Transverse colon (tissue), 4 donors: ENCODE results near the gene SMAD9. TPM values are rescaled to one million over a fixed set of nuclear protein-coding genes. Genes with fewer than 3 reads are reported as not detected.

Source experiments
- DNase-seq: peaks from one replicate; pipeline ENCODE4 v3.0.0-alpha.2; 2019
- H3K27ac ChIP-seq, 4 donors: fragments of 200-600 bp; sonication (generic); 2 replicates each; pipeline ENCODE4 v1.5.1; 2016 to 2018; ENCODE audit warnings: inconsistent platforms in 4 of 4
- H3K27me3 ChIP-seq: fragments of 200-600 bp; sonication (generic); 2 replicates; pipeline ENCODE4 v1.5.1; 2017; ENCODE audit warnings: inconsistent platforms
- H3K36me3 ChIP-seq, 4 donors: fragments of 200-600 bp; sonication (generic); 2 replicates each; pipeline ENCODE4 v1.5.1; 2017 to 2019; ENCODE audit warnings: inconsistent platforms in 4 of 4
- H3K4me1 ChIP-seq, 4 donors: fragments of 200-600 bp; sonication (generic); 2 replicates each; pipeline ENCODE4 v1.5.1; 2017 to 2020; ENCODE audit warnings: inconsistent platforms in 4 of 4
- H3K4me3 ChIP-seq, 4 donors: fragments of 200-600 bp; sonication (generic); 1 replicate in 1 of 4; 2 replicates in 3 of 4; pipeline versions ENCODE4 v1.5.1 to v1.6.1; 2017 to 2019; ENCODE audit warnings: inconsistent platforms in 4 of 4
- H3K9me3 ChIP-seq, 2 donors: fragments of 200-600 bp; sonication (generic); 2 replicates each; pipeline ENCODE4 v1.5.1; 2017 to 2019; ENCODE audit warnings: inconsistent platforms in 2 of 2
- EP300 ChIP-seq: sonication (generic); formaldehyde crosslinking; IDR thresholded peaks from one replicate; pipeline ENCODE4 v1.6.1; 2017; ENCODE audit warnings: antibody characterized with exemption, low read depth
- POLR2A ChIP-seq: fragments of 450-650 bp; IDR thresholded peaks from one replicate; pipeline ENCODE4 v1.6.1; 2016; ENCODE audit warnings: antibody characterized with exemption, mild to moderate bottlenecking, moderate library complexity
- POLR2AphosphoS5 ChIP-seq, 3 donors: sonication (generic); formaldehyde crosslinking; IDR thresholded peaks; one replicate each; pipeline ENCODE4 v1.6.1; 2016; ENCODE audit warnings: antibody characterized with exemption in 3 of 3
- WGBS, 2 donors: methylation state at CpG; one replicate each; pipeline ENCODE4 v1.1.5; 2018; ENCODE audit warnings: low coverage in 1 of 2; 5-methylcytosine and 5-hydroxymethylcytosine counted together
- in situ Hi-C, 4 donors: fragments of 200-750 bp; cut with MboI; loops; one replicate each; pipeline versions ENCODE4 v1.15.0 to v1.15.1; 2017; ENCODE audit warnings: low sequenced_read_pairs in 3 of 4, low pct_ligation_motif_present in 1 of 4, low pct_unique_long_range_greater_than_20kb in 1 of 4
- intact Hi-C: fragments of 100-400 bp; cut with DNase I; formaldehyde crosslinking; loops from one replicate; pipeline ENCODE4 v1.15.1; 2023; ENCODE audit warnings: low total_unique reads
- total RNA-seq, 4 donors: library from RNA; depleted of rRNA; stranded (reverse); fragments of >200 nt; gene quantifications; one replicate each; pipeline ENCODE4 v1.1.0, GENCODE V29; 2016
- TF ChIP-seq, protein P1 (sequence below), 5 experiments: fragments of 200-600 bp in 3 of 5; fragments of 450-650 bp in 2 of 5; sonication (generic) in 3 of 5; IDR thresholded peaks; 1 replicate in 2 of 5; 2 replicates in 3 of 5; pipeline ENCODE4 v1.5.1; 2016 to 2017; ENCODE audit warnings: antibody characterized with exemption in 5 of 5, inconsistent platforms in 3 of 5, mild to moderate bottlenecking in 2 of 5, moderate library complexity in 1 of 5

Gene SMAD9
- total RNA-seq, 4 donors from 2014 or later: 4.0 to 19.8 (median 9.8) TPM

DNA sequence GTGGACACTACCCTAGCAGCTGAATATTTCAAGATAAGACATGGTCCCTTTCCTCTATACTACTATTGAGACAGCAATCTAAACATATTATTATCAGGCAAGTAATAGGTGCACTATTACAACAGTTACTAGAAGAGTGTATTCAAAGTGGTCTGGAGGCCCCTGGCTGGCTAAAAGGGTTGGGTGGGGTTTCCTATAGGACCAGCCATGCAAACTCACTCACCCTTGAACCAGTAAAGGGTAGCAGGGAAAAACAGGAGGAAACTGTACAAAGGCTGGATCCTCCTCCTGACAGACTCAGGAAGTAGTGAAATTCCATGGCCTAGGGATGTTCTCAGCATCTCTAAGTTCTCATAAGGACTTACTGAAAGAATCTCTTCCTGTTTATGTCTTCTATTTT is 7.7 kb downstream of the SMAD9 start:
- Histone ChIP-seq H3K36me3 (no peaks in the 10 kb centered on the region), H3K4me3 (no peak overlapping the region), H3K4me1 (peaks cover 0 to 15% (median 4%) of the 10 kb centered on the region in 4 donors), H3K9me3 (no peaks in the 10 kb centered on the region), H3K27me3 (no peaks in the 10 kb centered on the region), H3K27ac (no peak overlapping the region)
- intact Hi-C loops: no loop called here
- no peak for DNase-seq
- TF ChIP-seq, protein P1, sequence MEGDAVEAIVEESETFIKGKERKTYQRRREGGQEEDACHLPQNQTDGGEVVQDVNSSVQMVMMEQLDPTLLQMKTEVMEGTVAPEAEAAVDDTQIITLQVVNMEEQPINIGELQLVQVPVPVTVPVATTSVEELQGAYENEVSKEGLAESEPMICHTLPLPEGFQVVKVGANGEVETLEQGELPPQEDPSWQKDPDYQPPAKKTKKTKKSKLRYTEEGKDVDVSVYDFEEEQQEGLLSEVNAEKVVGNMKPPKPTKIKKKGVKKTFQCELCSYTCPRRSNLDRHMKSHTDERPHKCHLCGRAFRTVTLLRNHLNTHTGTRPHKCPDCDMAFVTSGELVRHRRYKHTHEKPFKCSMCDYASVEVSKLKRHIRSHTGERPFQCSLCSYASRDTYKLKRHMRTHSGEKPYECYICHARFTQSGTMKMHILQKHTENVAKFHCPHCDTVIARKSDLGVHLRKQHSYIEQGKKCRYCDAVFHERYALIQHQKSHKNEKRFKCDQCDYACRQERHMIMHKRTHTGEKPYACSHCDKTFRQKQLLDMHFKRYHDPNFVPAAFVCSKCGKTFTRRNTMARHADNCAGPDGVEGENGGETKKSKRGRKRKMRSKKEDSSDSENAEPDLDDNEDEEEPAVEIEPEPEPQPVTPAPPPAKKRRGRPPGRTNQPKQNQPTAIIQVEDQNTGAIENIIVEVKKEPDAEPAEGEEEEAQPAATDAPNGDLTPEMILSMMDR (IDR thresholded peaks at IDR 0.05): no peak
- TF ChIP-seq POLR2AphosphoS5 (IDR thresholded peaks at IDR 0.05) (no peak), POLR2A (no peak), EP300 (no peak)
- in situ Hi-C loops: no loop called here

DNA sequence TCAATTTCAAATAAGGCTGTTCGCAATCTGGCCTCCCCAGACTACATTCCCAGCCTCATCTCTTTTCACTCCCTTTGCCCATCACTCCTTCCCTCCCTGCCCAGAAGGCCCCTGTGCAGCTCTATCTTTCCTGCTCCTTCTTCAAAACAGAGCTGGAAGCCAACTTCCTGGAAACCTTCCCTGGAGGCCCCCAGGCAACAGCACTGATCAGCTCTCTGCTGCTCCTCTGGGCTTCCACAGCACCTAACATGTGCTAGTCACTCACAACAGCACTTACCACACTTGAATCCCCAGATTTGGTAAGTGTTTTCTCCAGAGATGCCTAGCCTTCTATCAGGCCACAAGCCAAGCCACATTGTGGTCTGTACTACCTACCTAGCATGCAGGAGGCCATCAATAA is 9.5 kb downstream of the SMAD9 start:
- Histone ChIP-seq H3K4me3 (no peak overlapping the region), H3K36me3 (no peaks in the 10 kb centered on the region), H3K27ac (no peak overlapping the region), H3K4me1 (peaks cover 0 to 3% (median 0%) of the 10 kb centered on the region in 4 donors), H3K9me3 (no peaks in the 10 kb centered on the region), H3K27me3 (no peaks in the 10 kb centered on the region)
- no peak for DNase-seq
- intact Hi-C loops (no loop called here), in situ Hi-C loops (no loop called here)
- no peak for TF ChIP-seq POLR2A
- WGBS, 2 donors: 100% methylated on average over 1 of the region's 1 CpG; no CpG with 5 or more reads in 1 of the 2 donors

DNA sequence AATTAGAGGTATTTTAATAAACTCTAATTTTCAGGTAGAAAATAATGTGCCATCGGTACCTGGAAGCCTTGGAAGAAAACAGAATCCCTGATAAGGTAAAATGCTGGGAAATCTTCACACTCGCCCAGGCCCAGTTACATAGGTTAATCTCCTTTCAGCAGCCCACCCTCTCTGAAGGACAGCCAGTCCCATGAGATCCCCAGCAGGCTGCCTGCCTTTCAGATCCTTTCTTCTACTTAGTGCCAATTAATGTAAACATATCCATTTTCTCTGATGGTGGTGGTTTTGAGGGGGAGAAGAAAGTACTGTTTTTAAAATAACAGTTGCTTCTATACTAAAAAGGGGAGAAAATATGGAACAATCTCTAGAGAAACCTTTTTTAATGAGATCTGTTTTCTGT is 12.2 kb downstream of the SMAD9 start:
- H3K4me3 ChIP-seq: no peak overlapping the region
- intact Hi-C loops (no loop called here), in situ Hi-C loops (no loop called here)
- H3K27ac ChIP-seq: no peak overlapping the region
- no peaks in the 10 kb centered on the region for H3K36me3 ChIP-seq
- H3K4me1 ChIP-seq: peaks cover 0 to 4% (median 0%) of the 10 kb centered on the region in 4 donors
- 88 to 91% methylated on average over 2 of the region's 2 CpGs for WGBS, 2 donors
- DNase-seq: no peak
- no peaks in the 10 kb centered on the region for H3K27me3 ChIP-seq
- no peak for TF ChIP-seq POLR2A
- TF ChIP-seq, protein P1 (IDR thresholded peaks at IDR 0.05): no peak
- no peaks in the 10 kb centered on the region for H3K9me3 ChIP-seq

DNA sequence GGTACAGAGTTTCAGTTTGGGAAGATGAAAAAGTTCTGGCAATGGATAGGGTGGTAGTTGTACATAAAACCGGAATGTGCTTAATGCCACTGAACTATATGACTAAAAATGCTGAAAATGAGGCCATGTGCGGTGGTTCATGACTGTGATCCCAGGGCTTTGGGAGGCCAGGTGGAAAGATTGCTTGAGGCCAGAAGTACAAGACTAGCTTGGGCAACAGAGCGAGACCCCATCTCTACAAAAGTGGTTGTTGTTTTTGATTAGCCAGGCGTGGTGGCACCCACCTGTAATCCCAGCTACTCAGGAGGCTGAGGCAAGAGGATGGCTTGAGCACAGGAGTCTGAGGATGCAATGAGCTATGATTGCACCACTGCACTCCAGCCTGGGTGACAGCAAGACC is 12.8 kb downstream of the SMAD9 start:
- TF ChIP-seq, protein P1 (IDR thresholded peaks at IDR 0.05): no peak
- TF ChIP-seq POLR2AphosphoS5 (IDR thresholded peaks at IDR 0.05): no peak
- no peak for TF ChIP-seq POLR2A
- no peak for TF ChIP-seq EP300
- 83 to 85% methylated on average over 2 to 4 of the region's 4 CpGs for WGBS, 2 donors
- DNase-seq: no peak
- Histone ChIP-seq H3K4me1 (peaks cover 0 to 4% (median 0%) of the 10 kb centered on the region in 4 donors), H3K27me3 (no peaks in the 10 kb centered on the region), H3K9me3 (no peaks in the 10 kb centered on the region), H3K4me3 (no peak overlapping the region), H3K36me3 (no peaks in the 10 kb centered on the region), H3K27ac (no peak overlapping the region)
- intact Hi-C loops (no loop called here), in situ Hi-C loops (no loop called here)

DNA sequence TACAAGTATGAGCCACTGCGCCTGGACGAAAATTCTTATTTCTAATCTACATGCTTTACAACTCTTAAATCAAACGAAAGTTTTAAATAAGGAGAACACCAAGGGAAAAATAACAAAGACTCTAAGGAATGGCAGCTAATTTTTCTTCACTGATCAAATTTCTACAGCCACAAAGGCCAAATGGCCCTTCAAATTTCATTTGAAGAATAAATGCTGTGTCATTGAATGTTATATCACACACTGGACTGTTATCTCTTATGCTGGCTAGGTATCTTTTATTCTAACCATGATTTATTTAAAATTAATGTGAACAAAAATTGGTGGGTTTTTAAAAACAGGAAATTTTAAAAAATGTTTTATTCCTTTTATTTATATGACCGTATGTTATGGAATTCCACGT is 14.1 kb downstream of the SMAD9 start:
- Histone ChIP-seq H3K27me3 (no peaks in the 10 kb centered on the region), H3K4me3 (no peak overlapping the region), H3K4me1 (peaks cover 0 to 4% (median 0%) of the 10 kb centered on the region in 4 donors), H3K9me3 (no peaks in the 10 kb centered on the region), H3K36me3 (no peaks in the 10 kb centered on the region), H3K27ac (no peak overlapping the region)
- WGBS, 2 donors: 91 to 92% methylated on average over 5 of the region's 5 CpGs
- TF ChIP-seq POLR2A (no peak), EP300 (no peak), POLR2AphosphoS5 (IDR thresholded peaks at IDR 0.05) (no peak)
- TF ChIP-seq, protein P1 (IDR thresholded peaks at IDR 0.05): no peak
- DNase-seq: no peak
- in situ Hi-C loops: no loop called here
- intact Hi-C loops: no loop called here
